HG02678 (cell line): ENCODE measurements around the gene UCP3.
"Not testable (repeated sequence)": the region's sequence is repeated elsewhere in the genome, so short reads cannot be mapped to it uniquely, and the experiment has no call there.

ENCODE experiments used
- ATAC-seq: cut with Tn5 transposase; IDR thresholded peaks from one replicate; pipeline ENCODE4 v1.9.1; 2021; ENCODE audit warnings: mild to moderate bottlenecking, moderate library complexity; ENCODE audit not compliant: unreplicated experiment

UCP3 gene

DNA sequence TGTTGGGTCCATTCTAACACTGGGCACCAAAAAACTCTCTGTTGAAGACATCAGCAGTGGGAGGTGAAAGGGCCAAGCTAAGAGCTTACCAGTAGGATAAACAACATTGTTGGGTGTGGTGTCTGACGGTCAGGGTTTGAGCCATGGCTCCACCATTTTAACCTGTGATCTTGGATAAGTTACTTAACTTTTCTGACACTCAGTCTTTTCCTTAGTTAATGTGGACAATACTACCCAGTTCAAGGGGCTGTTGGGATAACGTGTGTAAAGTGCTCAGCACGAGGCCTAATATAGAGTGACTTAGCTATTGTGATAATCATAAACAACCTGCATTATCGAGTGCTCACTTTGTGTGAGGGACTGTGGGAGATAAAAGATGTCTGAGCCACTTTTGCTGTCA is 6.1 kb downstream of the UCP3 start:
- ATAC-seq, result no peak

- no peak for ATAC-seq
Observed at GRCh38 chr11:74001822-74002286, 7.0 kb downstream of the UCP3 start.

GRCh38 chr11:74000307-74001133 is 8.4 kb downstream of the UCP3 start:
- ATAC-seq, result no peak

GRCh38 chr11:73999581-74000306 is 9.1 kb downstream of the UCP3 start:
- no peak for ATAC-seq

DNA sequence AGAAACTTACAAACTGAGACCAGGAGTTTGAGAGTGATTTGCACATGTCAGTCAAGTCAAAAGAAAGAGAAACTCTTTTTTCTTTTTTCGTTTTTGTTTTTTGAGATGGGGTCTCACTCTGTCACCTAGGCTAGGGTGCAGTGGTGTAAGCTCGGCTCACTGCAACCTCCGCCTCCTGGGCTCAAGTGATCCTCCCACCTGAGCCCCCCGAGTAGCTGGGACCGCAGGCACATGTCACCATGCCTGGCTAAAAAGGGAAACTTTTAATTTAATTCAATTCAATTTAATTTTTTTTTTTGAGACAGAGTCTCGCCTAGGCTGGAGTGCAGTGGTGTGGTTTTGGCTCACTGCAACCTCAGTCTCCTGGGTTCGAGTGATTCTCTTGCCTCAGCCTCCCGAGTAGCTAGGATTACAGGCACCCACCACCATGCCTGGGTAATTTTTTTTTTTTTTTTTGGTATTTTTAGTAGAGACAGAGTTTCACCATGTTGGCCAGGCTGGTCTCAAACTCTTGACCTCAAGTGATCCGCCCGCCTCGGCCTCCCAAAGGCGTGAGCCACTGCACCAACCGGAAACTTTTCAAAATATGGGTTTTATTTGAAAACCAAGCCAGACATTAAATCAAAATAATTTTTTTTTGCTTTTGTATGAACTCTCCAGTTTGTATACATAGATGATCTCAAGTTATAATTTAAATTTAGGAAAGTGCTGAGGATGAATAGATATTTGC is 9.9 kb downstream of the UCP3 start:
- ATAC-seq, result no peak

- no peak for ATAC-seq
Observed at GRCh38 chr11:73997120-73997770, 11.6 kb downstream of the UCP3 start.

DNA sequence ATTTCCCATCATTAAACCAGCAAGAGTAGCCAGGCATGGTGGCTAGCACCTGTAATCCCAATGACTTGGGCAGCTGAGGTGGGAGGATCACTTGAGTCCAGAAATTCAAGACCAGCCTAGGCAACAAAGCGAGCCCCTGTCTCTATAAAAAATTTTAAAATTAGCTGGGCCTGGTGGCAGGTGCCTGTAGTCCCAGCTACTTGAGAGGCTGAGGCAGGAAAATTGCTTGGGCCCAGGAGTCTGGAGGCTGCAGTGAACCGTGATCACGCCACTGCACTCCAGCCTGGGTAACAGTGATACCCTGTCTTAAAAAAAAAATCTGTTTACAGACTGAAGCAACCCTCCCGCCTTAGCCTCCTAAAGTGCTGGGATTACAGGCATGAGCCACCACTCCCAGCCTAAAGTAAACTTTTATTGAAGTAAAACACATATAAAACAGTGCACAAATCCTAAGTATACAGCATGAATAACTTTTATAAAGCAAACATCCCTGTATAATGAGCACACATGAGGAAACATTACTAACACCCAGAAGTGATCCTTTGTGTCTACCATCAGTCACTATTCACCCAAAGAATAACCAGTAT is 12.6 kb downstream of the UCP3 start:
- ATAC-seq, result no peak

- ATAC-seq, result peak; percentile 47
Observed at GRCh38 chr11:73995731-73996130, 13.2 kb downstream of the UCP3 start.

DNA sequence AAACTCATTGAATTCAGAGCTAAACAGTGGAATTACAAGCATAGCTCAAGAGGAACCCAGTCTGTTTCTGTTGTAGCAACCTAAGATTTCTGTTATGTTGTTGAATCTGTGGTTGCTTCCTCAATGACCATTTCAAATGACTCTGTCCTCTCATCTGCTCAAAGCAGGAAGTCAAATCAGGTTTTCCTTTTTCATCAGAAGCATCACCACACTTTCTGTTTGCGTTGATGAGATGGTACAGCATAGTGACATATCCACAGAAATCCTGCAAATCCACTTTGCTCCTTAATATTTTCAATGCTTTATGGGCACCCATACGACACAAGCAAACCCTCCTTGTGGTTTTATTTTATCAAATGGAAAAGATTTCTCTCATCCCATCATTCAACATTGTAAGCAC is 13.6 kb downstream of the UCP3 start:
- no peak for ATAC-seq

DNA sequence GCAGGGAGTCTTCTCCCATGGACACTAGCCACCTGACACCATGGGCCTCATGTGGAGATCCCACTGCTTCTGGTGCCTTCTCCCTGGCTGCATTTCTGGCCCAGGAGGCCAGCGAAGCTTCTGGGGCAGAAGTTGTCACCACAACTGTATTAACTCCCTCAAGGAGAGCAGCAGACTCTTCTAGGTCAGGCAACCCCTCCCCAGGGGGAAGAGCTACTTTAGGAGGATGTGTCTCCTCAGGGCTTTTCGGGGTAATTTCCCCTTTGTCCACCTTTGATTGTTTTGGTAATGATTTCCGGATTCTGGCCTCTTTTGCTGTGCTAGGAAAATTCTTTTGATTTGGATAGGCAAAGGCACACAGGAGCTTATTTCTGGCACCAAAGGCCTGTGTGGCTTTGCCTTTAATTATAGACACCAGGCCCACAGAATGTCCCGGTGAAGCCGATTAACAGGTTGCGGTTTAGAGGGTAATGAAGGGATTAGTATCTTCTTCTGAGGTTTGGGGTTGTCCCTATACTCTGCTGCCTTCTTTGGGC is 17.3 kb downstream of the UCP3 start:
- ATAC-seq, result peak; percentile 49

DNA sequence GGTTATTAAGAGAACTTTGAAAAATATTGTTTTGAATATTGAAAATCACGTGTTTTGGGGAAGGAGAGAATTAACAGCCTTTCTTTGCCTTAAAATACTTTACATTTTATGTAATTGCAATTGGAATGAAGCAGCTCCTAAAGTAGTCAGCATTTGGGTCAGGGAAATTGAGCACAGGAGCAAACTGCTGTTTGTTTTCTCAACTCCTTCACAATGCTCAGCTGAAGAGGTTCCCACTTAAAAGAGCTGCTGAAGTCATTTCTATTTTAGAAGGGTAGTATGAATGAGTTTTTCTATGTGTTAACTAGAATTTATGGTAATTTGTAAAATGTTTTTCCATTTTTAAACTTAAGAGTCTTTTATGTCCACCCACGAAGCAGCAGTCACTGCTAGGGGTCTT is 18.2 kb downstream of the UCP3 start:
- ATAC-seq, result no peak

GRCh38 chr11:73989156-73989555 is 19.7 kb downstream of the UCP3 start:
- ATAC-seq, result no peak

DNA sequence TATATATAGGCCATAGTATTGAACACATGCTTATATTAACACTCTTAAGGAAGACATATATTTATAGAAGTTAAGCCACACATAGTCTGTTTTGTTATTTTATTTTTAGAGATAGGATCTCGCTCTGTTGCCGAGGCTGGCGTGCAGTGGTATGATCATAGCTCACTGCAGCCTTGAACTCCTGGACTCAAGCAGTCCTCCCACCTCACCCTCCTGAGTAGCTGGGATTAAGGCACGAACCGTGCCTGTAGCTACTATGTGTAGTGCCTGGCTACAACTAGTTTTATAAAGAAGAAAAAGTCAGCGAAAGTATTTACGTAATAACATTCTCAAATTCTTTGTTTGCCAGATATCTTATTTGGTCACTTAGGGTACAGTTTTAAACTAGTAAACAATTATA is 20.7 kb downstream of the UCP3 start:
- no peak for ATAC-seq

DNA sequence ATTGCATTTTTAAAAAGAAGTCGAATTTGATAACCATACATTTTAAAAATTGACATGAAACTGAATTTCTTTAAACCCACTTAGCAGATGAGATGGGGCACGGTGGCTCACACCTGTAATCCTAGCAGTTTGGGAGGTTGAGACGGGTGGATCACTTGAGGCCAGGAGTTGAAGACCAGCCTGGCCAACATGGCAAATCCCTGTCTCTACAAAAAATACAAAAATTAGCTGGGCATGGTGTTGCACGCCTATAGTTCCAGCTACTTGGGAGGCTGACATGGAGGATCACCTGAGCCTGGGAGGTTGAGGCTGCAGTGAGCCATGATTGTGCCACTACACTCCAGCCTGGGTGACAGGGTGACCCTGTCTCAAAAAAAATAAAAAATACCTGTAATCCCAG is 23.2 kb downstream of the UCP3 start:
- ATAC-seq, result not testable (repeated sequence)

DNA sequence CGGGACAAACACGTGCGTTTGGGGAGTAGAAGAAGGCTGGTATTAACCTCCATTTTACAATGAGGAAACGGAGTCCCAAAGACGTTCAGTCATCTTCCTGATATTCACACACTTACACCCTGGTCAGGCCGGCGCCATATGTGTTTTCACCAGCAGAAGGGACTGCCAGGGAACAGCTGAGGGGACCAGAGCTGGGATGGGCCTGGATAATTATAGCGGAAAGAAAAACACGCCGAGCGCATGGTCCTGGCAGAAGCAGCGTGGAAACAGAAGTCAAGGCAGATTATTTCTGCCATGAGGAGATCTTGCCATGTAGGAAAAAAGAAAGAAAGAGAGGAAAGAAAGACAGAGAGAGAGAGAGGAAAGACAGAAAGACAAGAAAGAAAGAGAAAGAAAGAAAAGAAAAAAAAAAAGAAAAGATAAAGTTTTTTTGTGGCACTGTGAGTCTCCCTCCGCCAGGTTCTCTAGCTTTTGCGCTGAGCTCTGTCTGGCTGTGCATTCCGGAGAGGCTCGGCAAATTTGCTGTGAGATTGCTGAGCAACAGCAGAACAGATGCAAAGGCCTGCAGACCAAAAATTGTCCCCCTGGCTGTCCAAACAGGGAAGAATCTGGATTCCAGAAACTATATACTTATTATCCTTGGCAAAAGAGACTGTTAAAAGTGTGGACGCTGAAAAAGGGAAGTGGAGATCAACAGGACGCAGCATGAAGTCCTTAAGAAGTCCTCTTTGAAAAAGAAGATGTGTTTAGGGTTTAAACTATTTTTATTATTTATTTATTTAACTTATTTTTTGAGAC is 24.9 kb downstream of the UCP3 start:
- no peak for ATAC-seq

DNA sequence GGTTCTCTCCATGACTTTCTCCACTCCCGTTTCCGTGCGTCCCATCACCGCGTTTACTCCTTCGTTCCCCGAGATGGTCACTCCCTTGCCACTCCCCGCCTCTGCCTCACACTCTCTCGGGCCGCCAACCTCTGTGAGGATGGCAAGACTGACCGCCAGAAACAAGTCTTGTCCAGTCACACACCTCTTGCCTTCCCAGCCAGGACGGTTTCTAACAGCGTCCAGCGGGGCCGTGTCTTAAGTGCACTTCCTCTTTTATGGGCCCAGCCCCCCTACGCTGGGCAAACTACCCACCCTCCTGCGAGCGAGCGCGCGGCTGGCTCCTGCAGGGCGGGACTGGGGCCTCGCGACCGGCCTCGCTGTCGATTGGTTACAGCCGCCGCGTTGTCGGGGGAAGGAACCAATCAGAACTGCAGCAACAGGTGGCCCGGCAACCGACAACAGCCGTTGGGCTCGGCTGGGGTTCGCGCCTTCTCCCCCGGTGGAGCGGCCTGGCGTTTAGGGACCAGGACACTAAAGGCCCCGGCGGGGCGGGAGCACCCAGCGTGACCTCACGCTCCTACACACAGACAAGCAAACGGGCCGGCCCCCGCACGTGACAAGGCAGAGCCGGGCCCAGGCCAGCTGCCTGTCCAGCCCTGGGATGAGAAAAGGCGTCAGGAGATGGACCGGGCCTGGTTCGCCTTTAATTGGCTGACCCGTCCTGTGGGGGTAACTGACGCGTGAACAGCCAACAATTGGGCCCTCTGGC is 25.7 kb downstream of the UCP3 start:
- ATAC-seq, result peak; percentile 79

DNA sequence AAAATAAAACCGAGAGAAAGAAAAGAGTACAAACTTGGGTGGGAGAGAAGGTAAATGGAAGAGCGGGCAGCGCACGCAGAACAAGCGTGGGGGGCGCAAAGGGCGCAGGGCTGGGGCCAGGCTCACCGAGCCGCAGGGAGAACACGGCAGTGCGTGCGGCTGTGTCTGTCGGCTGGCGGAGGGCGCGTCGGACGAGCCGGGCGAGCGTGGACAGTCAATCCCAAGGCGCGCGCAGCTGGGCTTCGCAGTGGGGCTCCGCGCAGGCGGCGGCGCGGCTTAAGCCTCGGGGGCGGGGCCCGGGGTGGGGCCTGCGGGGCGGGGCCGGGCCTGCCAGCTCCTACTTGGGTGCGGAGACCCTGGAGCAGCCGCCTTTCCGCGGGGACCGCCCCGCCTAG is 26.3 kb downstream of the UCP3 start, which contains the start of gene UCP2:
Gene UCP2 (minus strand): TSS at position 249 of the 395 bp plus-strand sequence. CDS start 4,465 bp downstream, outside the sequence.
- peak; percentile 50 for ATAC-seq

- no peak for ATAC-seq
Observed at GRCh38 chr11:73981051-73981805, 27.7 kb downstream of the UCP3 start.
